HCT116 (cell line): Measurements from ENCODE around the gene BMP7. TPM values are rescaled to one million over a fixed set of nuclear protein-coding genes. Genes with fewer than 3 reads are reported as not detected.

Source experiments
- ATAC-seq: fragments of 200-7000 bp; cut with Tn5 transposase; 2 replicates; pipeline ENCODE4 v1.9.1; 2020; ENCODE audit warnings: mild to moderate bottlenecking, moderate library complexity
- BruUV-seq: library from RNA; stranded (reverse); fragments of 400-500 nt; replicated peaks from 2 replicates; lab custom pipeline; 2021; lab: Mats Ljungman, UMichigan
- CTCF ChIA-PET: fragments of 300-600 bp; sonication (Branson Sonifier 250); formaldehyde crosslinking; loops from one replicate; lab custom pipeline; 2021; ENCODE audit warnings: antibody characterized with exemption; lab: Charles Lee
- POLR2A ChIA-PET: fragments of 300-600, 350-600 bp; sonication (Branson Sonifier 250); formaldehyde crosslinking; loops from one replicate; lab custom pipeline; 2021; ENCODE audit warnings: antibody characterized with exemption; lab: Charles Lee
- RAD21 ChIA-PET, 2 experiments: fragments of 300-600 bp; sonication (Branson Sonifier 250); formaldehyde crosslinking; loops; one replicate each; lab custom pipeline; 2023; ENCODE audit warnings: low total read pairs in 2 of 2; ENCODE audit not compliant: uncharacterized antibody in 2 of 2, unreplicated experiment in 2 of 2, low non-redundant PET in 1 of 2; lab: Charles Lee
- DNase-seq: peaks from one replicate; pipeline ENCODE4 v3.0.0-alpha.2; 2010; ENCODE audit warnings: low read depth, low spot score
- H2AFZ ChIP-seq: fragments of 200-600 bp; shearing (Covaris generic), sonication (generic); 2 replicates; pipeline ENCODE4 v1.6.1; 2017; ENCODE audit warnings: low read depth, mixed run types, mixed read lengths, antibody characterized with exemption, low read length; ENCODE audit not compliant: poor library complexity, severe bottlenecking
- H3K27ac ChIP-seq: 2 replicates; pipeline ENCODE4 v1.5.1; 2012; ENCODE audit warnings: low read depth, low read length
- H3K27me3 ChIP-seq: fragments of 200-600 bp; sonication (generic); 2 replicates; pipeline ENCODE4 v1.6.1; 2016; ENCODE audit warnings: mixed run types, low read length, mixed read lengths; ENCODE audit not compliant: insufficient read depth
- H3K36me3 ChIP-seq, 2 experiments: fragments of 200-500 bp in 1 of 2; fragments of 200-600 bp in 1 of 2; sonication (Bioruptor generic) in 1 of 2; sonication (generic) in 1 of 2; 2 replicates each; pipeline versions ENCODE4 v1.5.1 to v1.6.1; 2014 to 2016; ENCODE audit warnings: low read length in 2 of 2, inconsistent platforms in 1 of 2, mixed read lengths in 1 of 2, mixed run types in 1 of 2; ENCODE audit not compliant: insufficient read depth in 2 of 2, control insufficient read depth in 1 of 2
- H3K4me1 ChIP-seq, 2 experiments: fragments of 200-600 bp in 1 of 2; sonication (generic) in 1 of 2; 2 replicates each; pipeline versions ENCODE4 v1.5.1 to v1.6.1; 2012 to 2017; ENCODE audit warnings: low read length in 2 of 2, inconsistent platforms in 1 of 2, mild to moderate bottlenecking in 1 of 2, mixed read lengths in 1 of 2, mixed run types in 1 of 2, moderate library complexity in 1 of 2; ENCODE audit not compliant: insufficient read depth in 2 of 2, control insufficient read depth in 1 of 2
- H3K4me2 ChIP-seq: fragments of 200-600 bp; sonication (generic); 2 replicates; pipeline ENCODE4 v1.6.1; 2017; ENCODE audit warnings: mixed run types, low read length, mixed read lengths
- H3K4me3 ChIP-seq, 2 experiments: fragments of 200-600 bp in 1 of 2; sonication (generic) in 1 of 2; replicated peaks in 1 of 2; 2 replicates each; pipeline ENCODE4 v1.5.1; 2011 to 2016; ENCODE audit warnings: low read length in 2 of 2, control low read depth in 1 of 2, low read depth in 1 of 2, mild to moderate bottlenecking in 1 of 2, mixed read lengths in 1 of 2, mixed run types in 1 of 2
- H3K79me2 ChIP-seq: fragments of 200-600 bp; sonication (generic); 2 replicates; pipeline ENCODE4 v1.6.1; 2017; ENCODE audit warnings: mild to moderate bottlenecking, mixed run types, low read length, moderate library complexity, mixed read lengths; ENCODE audit not compliant: insufficient read depth
- H3K9ac ChIP-seq: fragments of 200-600 bp; sonication (generic); 2 replicates; pipeline ENCODE4 v1.6.1; 2016; ENCODE audit warnings: low read length, mixed read lengths
- H3K9me2 ChIP-seq: fragments of 200-600 bp; sonication (generic), shearing (Covaris generic); 2 replicates; pipeline ENCODE4 v1.6.1; 2017; ENCODE audit warnings: mixed run types, mild to moderate bottlenecking, moderate library complexity; ENCODE audit not compliant: insufficient read depth
- H3K9me3 ChIP-seq, 2 experiments: fragments of 200-500 bp in 1 of 2; fragments of 200-600 bp in 1 of 2; sonication (Bioruptor generic) in 1 of 2; sonication (generic) in 1 of 2; 2 replicates each; pipeline ENCODE4 v1.6.1; 2014 to 2017; ENCODE audit warnings: low read length in 2 of 2, mixed read lengths in 2 of 2, inconsistent platforms in 1 of 2, low read depth in 1 of 2, mild to moderate bottlenecking in 1 of 2, mixed run types in 1 of 2, moderate library complexity in 1 of 2; ENCODE audit not compliant: control insufficient read depth in 1 of 2, insufficient read depth in 1 of 2
- H4K20me1 ChIP-seq: fragments of 200-600 bp; sonication (generic), shearing (Covaris generic); 2 replicates; pipeline ENCODE4 v1.6.1; 2017; ENCODE audit warnings: mixed run types, mild to moderate bottlenecking, moderate library complexity; ENCODE audit not compliant: insufficient read depth
- CBX3 ChIP-seq: IDR thresholded peaks from 2 replicates; pipeline ENCODE4 v1.6.1; 2012; ENCODE audit warnings: low read depth
- ELF1 ChIP-seq: IDR thresholded peaks from 2 replicates; pipeline ENCODE4 v1.6.1; 2012; ENCODE audit warnings: low read depth, borderline replicate concordance
- EZH2 ChIP-seq: fragments of 200-600 bp; sonication (generic); IDR thresholded peaks from 2 replicates; pipeline ENCODE4 v1.6.1; 2017; ENCODE audit warnings: antibody characterized with exemption, mixed run types
- EZH2phosphoT487 ChIP-seq: fragments of 200-600 bp; IDR thresholded peaks from 2 replicates; pipeline ENCODE4 v1.6.1; 2018; ENCODE audit warnings: antibody characterized with exemption, borderline replicate concordance
- JUND ChIP-seq: IDR thresholded peaks from 2 replicates; pipeline ENCODE4 v1.6.1; 2012
- POLR2A ChIP-seq: IDR thresholded peaks from 2 replicates; pipeline ENCODE4 v1.7.0; 2011; ENCODE audit warnings: borderline replicate concordance; ENCODE audit not compliant: insufficient read depth, insufficient read length; ENCODE audit errors: extremely low read depth
- POLR2AphosphoS5 ChIP-seq: IDR thresholded peaks from 2 replicates; pipeline ENCODE4 v1.6.1; 2011; ENCODE audit warnings: mild to moderate bottlenecking, low read depth, low read length, moderate library complexity
- RAD21 ChIP-seq: IDR thresholded peaks from 2 replicates; pipeline ENCODE4 v1.6.1; 2012; ENCODE audit warnings: low read depth, mild to moderate bottlenecking
- TCF7L2 ChIP-seq: IDR thresholded peaks from 2 replicates; pipeline ENCODE4 v1.7.0; 2011; ENCODE audit warnings: borderline replicate concordance, inconsistent platforms; ENCODE audit not compliant: insufficient read depth, insufficient read length; ENCODE audit errors: extremely low read depth
- ZBTB33 ChIP-seq: IDR thresholded peaks from 2 replicates; pipeline ENCODE4 v1.6.1; 2011; ENCODE audit warnings: mild to moderate bottlenecking, low read length, moderate library complexity; ENCODE audit not compliant: insufficient replicate concordance; ENCODE audit errors: extremely low read depth
- ZNF274 ChIP-seq: fragments of 200-500 bp; sonication (Bioruptor generic); IDR thresholded peaks from 2 replicates; pipeline ENCODE4 v1.6.1; 2014; ENCODE audit warnings: mild to moderate bottlenecking, low read depth, low read length, inconsistent platforms
- intact Hi-C: fragments of 100-400 bp; cut with micrococcal nuclease; formaldehyde crosslinking; loops from 2 replicates; pipeline ENCODE4 v1.10.0; 2022
- total RNA-seq: library from RNA; stranded (reverse); gene quantifications from one replicate; pipeline ENCODE4 v1.2.1, GENCODE V29; 2021; ENCODE audit not compliant: unreplicated experiment
- TF ChIP-seq, protein P1 (sequence below), 3 experiments: fragments of 200-600 bp in 1 of 3; sonication (generic) in 1 of 3; IDR thresholded peaks in 2 of 3; conservative IDR thresholded peaks in 1 of 3; 2 replicates each; pipeline ENCODE4 v1.5.1; 2012 to 2017; ENCODE audit warnings: low read depth in 2 of 3, low read length in 2 of 3, antibody characterized with exemption in 1 of 3, borderline replicate concordance in 1 of 3, control low read depth in 1 of 3, mild to moderate bottlenecking in 1 of 3, mixed read lengths in 1 of 3, mixed run types in 1 of 3, moderate library complexity in 1 of 3; ENCODE audit not compliant: insufficient read depth in 1 of 3

BMP7 gene
- total RNA-seq, 1 experiment from 2014 or later: 7.0 TPM

DNA sequence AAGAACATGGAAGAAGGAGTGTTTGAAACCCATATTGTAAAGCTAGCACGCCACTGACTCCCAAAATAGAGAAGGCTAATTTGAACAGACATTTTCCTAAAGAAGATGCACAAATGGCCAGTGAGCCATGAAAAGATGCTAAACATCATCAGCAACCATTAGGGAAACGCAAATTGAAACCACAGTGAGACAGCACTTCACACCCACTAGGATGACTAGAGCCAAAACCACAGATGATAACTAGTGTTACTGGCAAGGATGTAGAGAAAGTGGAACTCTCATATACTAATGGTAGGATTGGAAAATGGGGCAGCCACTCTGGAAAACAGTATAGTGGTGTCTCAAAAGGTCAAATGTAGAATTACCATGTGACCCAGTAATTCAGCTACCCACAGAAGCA, 58.2 kb downstream of the BMP7 start:
- CTCF ChIA-PET: no interaction called here
- Histone ChIP-seq H3K79me2 (no peaks in the 10 kb centered on the region), H3K4me3 (no peak overlapping the region), H3K9me3 (no peaks in the 10 kb centered on the region), H3K4me2 (no peak overlapping the region), H4K20me1 (no peaks in the 10 kb centered on the region), H3K9ac (no peak overlapping the region), H3K27me3 (no peaks in the 10 kb centered on the region; the same call in 1 of the 2 replicates), H3K4me1 (peaks cover 21 to 58% of the 10 kb centered on the region in 2 experiments), H2AFZ (no peak overlapping the region), H3K36me3 (no peaks in the 10 kb centered on the region), H3K9me2 (no peaks in the 10 kb centered on the region), H3K27ac (no peak overlapping the region)
- POLR2A ChIA-PET: no interaction called here
- TF ChIP-seq, protein P1, sequence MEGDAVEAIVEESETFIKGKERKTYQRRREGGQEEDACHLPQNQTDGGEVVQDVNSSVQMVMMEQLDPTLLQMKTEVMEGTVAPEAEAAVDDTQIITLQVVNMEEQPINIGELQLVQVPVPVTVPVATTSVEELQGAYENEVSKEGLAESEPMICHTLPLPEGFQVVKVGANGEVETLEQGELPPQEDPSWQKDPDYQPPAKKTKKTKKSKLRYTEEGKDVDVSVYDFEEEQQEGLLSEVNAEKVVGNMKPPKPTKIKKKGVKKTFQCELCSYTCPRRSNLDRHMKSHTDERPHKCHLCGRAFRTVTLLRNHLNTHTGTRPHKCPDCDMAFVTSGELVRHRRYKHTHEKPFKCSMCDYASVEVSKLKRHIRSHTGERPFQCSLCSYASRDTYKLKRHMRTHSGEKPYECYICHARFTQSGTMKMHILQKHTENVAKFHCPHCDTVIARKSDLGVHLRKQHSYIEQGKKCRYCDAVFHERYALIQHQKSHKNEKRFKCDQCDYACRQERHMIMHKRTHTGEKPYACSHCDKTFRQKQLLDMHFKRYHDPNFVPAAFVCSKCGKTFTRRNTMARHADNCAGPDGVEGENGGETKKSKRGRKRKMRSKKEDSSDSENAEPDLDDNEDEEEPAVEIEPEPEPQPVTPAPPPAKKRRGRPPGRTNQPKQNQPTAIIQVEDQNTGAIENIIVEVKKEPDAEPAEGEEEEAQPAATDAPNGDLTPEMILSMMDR (IDR thresholded peaks at IDR 0.05 in 2 of 3, conservative IDR thresholded peaks at IDR 0.05 in 1 of 3; ENCODE audit: borderline replicate concordance in 1 of 3, insufficient read depth in 1 of 3, low read depth in 2 of 3, low read length in 2 of 3): no peak
- no peak for TF ChIP-seq POLR2AphosphoS5
- intact Hi-C loops: no loop called here
- RAD21 ChIA-PET: no interaction called here
- ATAC-seq: no peak
- no peak for DNase-seq
- no TSS peak for BruUV-seq

GRCh38 chr20:57207251-57207650, 59.2 kb downstream of the BMP7 start:
- no TSS peak for BruUV-seq
- CTCF ChIA-PET: no interaction called here
- no peak for DNase-seq

More at GRCh38 chr20:57207251-57207650, 59.2 kb downstream of the BMP7 start:
- Histone ChIP-seq H3K79me2 (no peaks in the 10 kb centered on the region), H2AFZ (no peak overlapping the region), H3K9me2 (no peaks in the 10 kb centered on the region)
- no peak for TF ChIP-seq RAD21
- no peak for TF ChIP-seq JUND
- TF ChIP-seq EZH2phosphoT487: no peak
- TF ChIP-seq ZNF274: no peak
- no peak for TF ChIP-seq CBX3
- TF ChIP-seq ZBTB33: no peak
- TF ChIP-seq ELF1: no peak
- TF ChIP-seq TCF7L2: no peak
- no peak for TF ChIP-seq POLR2A
- TF ChIP-seq EZH2: no peak
- TF ChIP-seq, all 23 proteins: peak for 0
- no peak for ATAC-seq
- Histone ChIP-seq H3K4me1 (peaks cover 16 to 49% of the 10 kb centered on the region in 2 experiments), H3K9ac (no peak overlapping the region), H3K27ac (no peak overlapping the region), H3K4me3 (no peak overlapping the region), H3K9me3 (no peaks in the 10 kb centered on the region), H3K27me3 (no peaks in the 10 kb centered on the region), H4K20me1 (no peaks in the 10 kb centered on the region), H3K36me3 (no peaks in the 10 kb centered on the region), H3K4me2 (no peak overlapping the region)
- ChIA-PET POLR2A (no interaction called here), RAD21 (no interaction called here)
- intact Hi-C loops: no loop called here
